ENCODE results near the gene CCER1. TPM values are rescaled to one million over a fixed set of nuclear protein-coding genes. Genes with fewer than 3 reads are reported as not detected.

Gene CCER1
- total RNA-seq, 1 experiment from 2014 or later, result not detected

DNA sequence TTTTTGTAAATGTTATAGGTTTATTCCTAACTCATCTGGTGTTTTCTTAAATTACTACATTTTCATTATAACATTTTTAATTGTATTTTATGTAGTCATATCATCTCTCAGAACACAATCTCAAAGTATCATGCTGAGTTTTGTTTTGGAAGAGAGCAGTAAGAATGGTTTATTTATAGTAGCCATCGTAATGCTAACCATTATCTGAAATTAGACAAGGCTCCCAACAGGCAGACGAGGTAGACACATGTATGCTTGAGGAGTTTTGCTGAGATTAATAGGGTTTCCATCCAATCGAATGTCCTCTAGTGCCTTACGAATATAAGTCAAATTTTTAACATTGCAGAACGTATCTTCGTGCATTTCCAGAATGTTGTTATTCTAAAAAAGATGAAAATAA, 9.0 kb upstream of the CCER1 start:
- Histone ChIP-seq H2BK12ac (ENCODE audit: insufficient read length, low read depth, low read length) (no peak overlapping the region), H2BK20ac (ENCODE audit: low read depth, low read length, poor library complexity, severe bottlenecking) (no peak overlapping the region), H3K9ac (ENCODE audit: extremely low read depth, insufficient read length, low read length) (no peak overlapping the region), H3K27ac (ENCODE audit: insufficient read length, low read depth, low read length) (no peak overlapping the region), H3K23ac (ENCODE audit: insufficient read length, low read depth, low read length) (no peak overlapping the region), H2BK5ac (ENCODE audit: insufficient read length, low read length) (no peak overlapping the region), H3K56ac (ENCODE audit: insufficient read length, low read depth, low read length) (no peak overlapping the region), H2AFZ (ENCODE audit: low read length) (no peak overlapping the region), H4K20me1 (ENCODE audit: control insufficient read depth, insufficient read depth, insufficient read length) (no peaks in the 10 kb centered on the region), H3K9me3 (ENCODE audit: control insufficient read depth, low read depth, low read length) (no peaks in the 10 kb centered on the region), H3K4ac (ENCODE audit: low read depth, low read length) (no peak overlapping the region), H4K5ac (ENCODE audit: insufficient read length, low read depth, low read length) (no peak overlapping the region), H3K4me2 (ENCODE audit: insufficient read depth, insufficient read length, low read length) (no peak overlapping the region), H3K23me2 (ENCODE audit: insufficient read length, low read depth, low read length, poor library complexity, severe bottlenecking) (no peaks in the 10 kb centered on the region), H2AK5ac (ENCODE audit: insufficient read length, low read length) (no peak overlapping the region), H3T11ph (ENCODE audit: low read length) (no peak overlapping the region), H3K79me1 (ENCODE audit: insufficient read depth, low read depth, low read length, poor library complexity, severe bottlenecking) (no peaks in the 10 kb centered on the region), H3K18ac (ENCODE audit: insufficient read length, low read depth, low read length) (no peak overlapping the region), H3K79me2 (ENCODE audit: insufficient read depth, low read length) (no peaks in the 10 kb centered on the region), H4K91ac (ENCODE audit: insufficient read length, low read depth, low read length) (no peak overlapping the region), H2BK120ac (ENCODE audit: low read depth, low read length, poor library complexity, severe bottlenecking) (no peak overlapping the region), H3K4me1 (ENCODE audit: insufficient read depth, low read length) (no peaks in the 10 kb centered on the region), H4K8ac (replicated peaks; ENCODE audit: insufficient read length, low read depth, low read length) (no peak overlapping the region), H2BK15ac (ENCODE audit: low read depth, low read length) (no peak overlapping the region), H3K27me3 (ENCODE audit: insufficient read depth, low read length) (no peaks in the 10 kb centered on the region), H3K14ac (ENCODE audit: insufficient read depth, low read length) (no peak overlapping the region)
- Mint-ChIP-seq H3K27ac (no peak overlapping the region), H3K36me3 (ENCODE audit: insufficient read depth in 1 of 3, low read depth in 3 of 3) (no peaks in the 10 kb centered on the region), H3K9me3 (no peaks in the 10 kb centered on the region), H3K4me1 (no peaks in the 10 kb centered on the region), H3K4me3 (no peak overlapping the region), H3K27me3 (ENCODE audit: low read depth) (no peaks in the 10 kb centered on the region)
- DNase-seq, result no peak
- no CpG with 5 or more reads among the region's 6 CpGs for WGBS (ENCODE audit: extremely low coverage, insufficient read length, low lambda C conversion rate)
- TF ChIP-seq, protein P1, sequence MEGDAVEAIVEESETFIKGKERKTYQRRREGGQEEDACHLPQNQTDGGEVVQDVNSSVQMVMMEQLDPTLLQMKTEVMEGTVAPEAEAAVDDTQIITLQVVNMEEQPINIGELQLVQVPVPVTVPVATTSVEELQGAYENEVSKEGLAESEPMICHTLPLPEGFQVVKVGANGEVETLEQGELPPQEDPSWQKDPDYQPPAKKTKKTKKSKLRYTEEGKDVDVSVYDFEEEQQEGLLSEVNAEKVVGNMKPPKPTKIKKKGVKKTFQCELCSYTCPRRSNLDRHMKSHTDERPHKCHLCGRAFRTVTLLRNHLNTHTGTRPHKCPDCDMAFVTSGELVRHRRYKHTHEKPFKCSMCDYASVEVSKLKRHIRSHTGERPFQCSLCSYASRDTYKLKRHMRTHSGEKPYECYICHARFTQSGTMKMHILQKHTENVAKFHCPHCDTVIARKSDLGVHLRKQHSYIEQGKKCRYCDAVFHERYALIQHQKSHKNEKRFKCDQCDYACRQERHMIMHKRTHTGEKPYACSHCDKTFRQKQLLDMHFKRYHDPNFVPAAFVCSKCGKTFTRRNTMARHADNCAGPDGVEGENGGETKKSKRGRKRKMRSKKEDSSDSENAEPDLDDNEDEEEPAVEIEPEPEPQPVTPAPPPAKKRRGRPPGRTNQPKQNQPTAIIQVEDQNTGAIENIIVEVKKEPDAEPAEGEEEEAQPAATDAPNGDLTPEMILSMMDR (conservative IDR thresholded peaks at IDR 0.05), result no peak

Data from H9 (cell line).